H1 (cell line): ENCODE measurements around the gene FSTL4.

Source experiments
- CTBP2 ChIP-seq: IDR thresholded peaks from 2 replicates; pipeline ENCODE4 v1.7.0; 2011; ENCODE audit warnings: borderline replicate concordance, mild to moderate bottlenecking, moderate library complexity, mixed read lengths, low read length; ENCODE audit not compliant: insufficient read depth, insufficient read length
- EZH2 ChIP-seq: fragments of 200-600 bp; sonication (generic); IDR thresholded peaks from 2 replicates; pipeline ENCODE4 v1.7.1; 2012; ENCODE audit warnings: low read depth, mild to moderate bottlenecking, moderate library complexity, low read length, inconsistent platforms; ENCODE audit not compliant: severe bottlenecking

DNA sequence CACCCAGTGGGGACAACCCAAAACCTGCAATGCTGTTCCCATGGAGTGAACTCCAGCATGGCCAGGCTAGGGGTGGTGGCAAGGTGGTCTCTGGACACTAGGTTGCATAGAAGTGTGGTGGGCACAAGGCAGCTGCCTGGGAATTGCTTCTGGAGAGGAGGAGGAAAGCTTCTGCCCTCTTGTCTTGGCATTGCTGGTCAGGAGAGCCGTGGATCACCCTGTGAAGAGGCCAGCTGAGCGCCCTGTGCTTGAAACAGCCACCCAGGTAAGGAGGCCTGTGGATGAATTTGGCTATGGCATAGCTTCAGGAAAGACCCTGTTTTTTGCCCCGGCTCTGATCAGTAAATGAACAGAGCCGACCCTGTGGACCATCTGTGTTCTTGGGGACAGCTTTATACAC, 287.4 kb downstream of the FSTL4 start:
- no peak for TF ChIP-seq CTBP2
- TF ChIP-seq EZH2 = no peak
